Measurements from ENCODE around the gene FBLN1. TPM values are rescaled to one million over a fixed set of nuclear protein-coding genes. Genes with fewer than 3 reads are reported as not detected.

FBLN1 gene
- total and polyA plus RNA-seq, 8 donors: 38.8 to 416 (median 114) TPM

DNA sequence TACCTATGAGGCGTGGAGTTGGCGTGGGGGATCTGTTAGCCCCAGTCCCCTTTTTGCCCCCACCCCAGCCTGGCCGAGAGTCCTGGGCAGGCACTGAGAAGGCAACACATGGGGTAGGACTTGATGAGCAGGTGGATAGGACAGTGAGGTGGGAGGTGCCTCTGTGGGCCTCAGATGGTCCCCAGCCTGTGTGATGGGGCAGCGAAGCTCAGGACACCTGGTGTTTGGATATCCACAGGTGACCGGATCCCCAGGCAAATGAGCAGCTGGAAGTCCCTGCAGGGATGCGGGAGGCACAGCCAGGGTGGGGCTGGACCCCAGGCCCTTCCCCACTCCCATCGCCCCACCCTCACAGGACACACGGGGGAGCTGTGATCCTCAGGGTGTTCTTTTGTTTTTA lies 9.7 kb downstream of the FBLN1 start:
- H3K9me3 ChIP-seq: no peaks in the 10 kb centered on the region
- peaks cover 21 to 79% (median 45%) of the 10 kb centered on the region in 4 donors for H3K4me1 ChIP-seq
- no peak for DNase-seq
- H3K27ac ChIP-seq: peak overlapping the region; percentile 43 to 80 (median 77)
- H3K4me3 ChIP-seq: no peak overlapping the region
- peaks cover 0 to 38% (median 16%) of the 10 kb centered on the region in 3 donors for H3K27me3 ChIP-seq
- 70 to 80% (median 74%) methylated on average over 7 to 8 of the region's 8 CpGs for WGBS, 5 donors
- TF ChIP-seq, protein P1, sequence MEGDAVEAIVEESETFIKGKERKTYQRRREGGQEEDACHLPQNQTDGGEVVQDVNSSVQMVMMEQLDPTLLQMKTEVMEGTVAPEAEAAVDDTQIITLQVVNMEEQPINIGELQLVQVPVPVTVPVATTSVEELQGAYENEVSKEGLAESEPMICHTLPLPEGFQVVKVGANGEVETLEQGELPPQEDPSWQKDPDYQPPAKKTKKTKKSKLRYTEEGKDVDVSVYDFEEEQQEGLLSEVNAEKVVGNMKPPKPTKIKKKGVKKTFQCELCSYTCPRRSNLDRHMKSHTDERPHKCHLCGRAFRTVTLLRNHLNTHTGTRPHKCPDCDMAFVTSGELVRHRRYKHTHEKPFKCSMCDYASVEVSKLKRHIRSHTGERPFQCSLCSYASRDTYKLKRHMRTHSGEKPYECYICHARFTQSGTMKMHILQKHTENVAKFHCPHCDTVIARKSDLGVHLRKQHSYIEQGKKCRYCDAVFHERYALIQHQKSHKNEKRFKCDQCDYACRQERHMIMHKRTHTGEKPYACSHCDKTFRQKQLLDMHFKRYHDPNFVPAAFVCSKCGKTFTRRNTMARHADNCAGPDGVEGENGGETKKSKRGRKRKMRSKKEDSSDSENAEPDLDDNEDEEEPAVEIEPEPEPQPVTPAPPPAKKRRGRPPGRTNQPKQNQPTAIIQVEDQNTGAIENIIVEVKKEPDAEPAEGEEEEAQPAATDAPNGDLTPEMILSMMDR (IDR thresholded peaks at IDR 0.05): no peak
- TF ChIP-seq POLR2AphosphoS5 (IDR thresholded peaks at IDR 0.05) (no peak), POLR2A (IDR thresholded peaks at IDR 0.05) (no peak), EP300 (IDR thresholded peaks at IDR 0.05) (no peak)
- no peaks in the 10 kb centered on the region for H3K36me3 ChIP-seq
- intact Hi-C loops (cut with DNase I; ENCODE audit: low total_unique reads): no loop called here

DNA sequence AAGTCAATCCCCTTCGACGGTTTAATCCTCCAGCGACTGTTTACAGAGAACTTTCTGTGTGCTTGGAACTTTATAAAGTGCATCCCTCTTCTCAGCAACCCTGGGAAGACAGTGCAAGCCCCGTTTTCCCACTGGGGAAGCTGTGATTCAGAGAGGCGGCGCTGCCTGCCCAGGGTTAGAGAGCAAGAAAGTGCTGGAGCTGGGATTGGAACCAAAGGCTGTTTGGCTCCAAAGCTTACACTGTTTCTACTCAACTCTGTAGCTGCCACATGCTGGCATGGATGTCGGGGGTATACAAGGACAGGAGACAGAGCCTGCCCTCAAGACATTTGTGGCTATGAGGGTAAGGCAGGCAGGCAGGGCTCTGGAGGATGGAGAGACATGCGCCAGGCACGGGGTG lies 13.0 kb downstream of the FBLN1 start:
- peaks cover 0 to 26% (median 13%) of the 10 kb centered on the region in 3 donors for H3K27me3 ChIP-seq
- peaks cover 21 to 54% (median 29%) of the 10 kb centered on the region in 4 donors for H3K4me1 ChIP-seq
- peaks cover 0 to 7% (median 3%) of the 10 kb centered on the region in 4 donors for H3K36me3 ChIP-seq
- H3K27ac ChIP-seq: peak overlapping the region in 3 of 5 donors; percentile 58 to 66 (median 64)
- TF ChIP-seq, protein P1 (IDR thresholded peaks at IDR 0.05): no peak
- TF ChIP-seq POLR2A (IDR thresholded peaks at IDR 0.05): no peak
- no peak for TF ChIP-seq EP300 (IDR thresholded peaks at IDR 0.05)
- DNase-seq: no peak
- H3K9me3 ChIP-seq: no peaks in the 10 kb centered on the region
- H3K4me3 ChIP-seq: peak overlapping the region in 1 of 4 donors; percentile 19
- intact Hi-C loops (cut with DNase I; ENCODE audit: low total_unique reads): no loop called here
- WGBS, 5 donors: 47 to 66% (median 61%) methylated on average over 8 to 9 of the region's 9 CpGs

DNA sequence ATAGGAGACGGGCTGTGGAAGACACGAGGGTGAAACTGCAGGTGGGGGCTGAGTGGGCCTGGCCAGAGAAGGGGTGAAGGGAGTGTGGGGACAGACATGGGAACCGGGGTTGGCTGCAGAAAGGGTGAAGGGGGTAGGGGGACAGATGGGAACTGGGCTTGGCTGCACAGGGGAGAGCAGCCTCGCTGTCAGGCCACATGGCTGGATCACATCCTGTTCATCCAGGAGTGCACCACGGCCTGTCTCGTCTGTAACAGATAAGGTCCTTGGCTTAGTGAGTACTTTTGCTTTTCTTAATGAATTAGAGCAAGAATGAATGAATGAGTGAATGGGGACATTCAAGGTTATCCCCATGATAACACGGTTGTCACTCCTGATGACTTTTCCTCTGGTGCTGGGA lies 13.5 kb downstream of the FBLN1 start:
- peaks cover 0 to 26% (median 13%) of the 10 kb centered on the region in 3 donors for H3K27me3 ChIP-seq
- no peak overlapping the region for H3K4me3 ChIP-seq
- no peak for DNase-seq
- TF ChIP-seq, protein P1 (IDR thresholded peaks at IDR 0.05): no peak
- no peak for TF ChIP-seq POLR2AphosphoS5 (IDR thresholded peaks at IDR 0.05)
- no peak for TF ChIP-seq POLR2A (IDR thresholded peaks at IDR 0.05)
- TF ChIP-seq EP300 (IDR thresholded peaks at IDR 0.05): no peak
- H3K27ac ChIP-seq: peak overlapping the region in 3 of 5 donors; percentile 58 to 66 (median 64)
- peaks cover 21 to 49% (median 29%) of the 10 kb centered on the region in 4 donors for H3K4me1 ChIP-seq
- intact Hi-C loops (cut with DNase I; ENCODE audit: low total_unique reads): no loop called here
- peaks cover 0 to 8% (median 3%) of the 10 kb centered on the region in 4 donors for H3K36me3 ChIP-seq
- H3K9me3 ChIP-seq: no peaks in the 10 kb centered on the region
- WGBS, 5 donors: 46 to 68% (median 64%) methylated on average over 7 of the region's 7 CpGs

DNA sequence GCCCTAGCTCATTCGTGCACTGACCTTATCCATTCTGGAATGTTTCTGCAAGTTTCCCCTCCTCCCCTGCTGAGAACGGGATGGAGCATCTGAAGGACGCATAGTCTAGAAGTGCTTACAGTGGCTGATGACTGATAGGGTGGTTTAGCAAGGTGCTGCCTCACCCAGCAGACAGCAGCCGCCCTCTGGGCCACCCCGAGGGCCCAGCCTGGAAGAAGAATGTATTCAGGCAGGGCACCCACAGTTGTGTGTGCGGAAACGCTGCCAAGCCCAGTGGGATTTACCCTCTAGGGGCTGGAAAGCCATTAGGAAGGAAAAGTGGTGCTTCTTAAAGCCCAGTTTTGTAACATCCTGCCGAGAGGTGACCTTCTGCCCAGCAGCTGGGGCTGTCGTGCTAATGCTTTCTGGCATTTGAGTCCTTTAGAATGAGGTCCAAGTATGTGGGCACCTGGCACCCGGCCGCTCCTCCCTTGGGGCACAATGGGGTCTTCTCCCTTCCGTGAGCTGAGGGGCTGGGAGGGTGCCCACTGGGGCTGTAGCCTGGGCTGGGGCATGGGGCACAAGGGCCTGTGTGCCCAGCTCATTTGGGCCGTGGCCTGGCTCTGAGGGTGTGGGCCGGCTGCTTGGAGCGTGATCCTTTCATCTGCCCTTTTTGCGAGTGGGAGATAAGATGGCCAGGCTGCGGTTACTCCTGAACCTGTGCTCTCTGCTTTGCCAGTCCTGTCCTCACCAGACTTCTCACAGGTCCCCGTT lies 14.4 kb downstream of the FBLN1 start:
- 57 to 65% (median 58%) methylated on average over 18 of the region's 18 CpGs for WGBS, 5 donors
- peak overlapping the region in 3 of 5 donors; percentile 59 to 66 (median 64) for H3K27ac ChIP-seq

More for the DNA sequence above, 14.4 kb downstream of the FBLN1 start:
- Histone ChIP-seq H3K36me3 (peaks cover 0 to 12% (median 5%) of the 10 kb centered on the region in 4 donors), H3K27me3 (peaks cover 0 to 23% (median 13%) of the 10 kb centered on the region in 3 donors), H3K4me3 (no peak overlapping the region), H3K9me3 (no peaks in the 10 kb centered on the region), H3K4me1 (peaks cover 17 to 45% (median 27%) of the 10 kb centered on the region in 4 donors)
- intact Hi-C loops (cut with DNase I; ENCODE audit: low total_unique reads): no loop called here
- TF ChIP-seq POLR2A (IDR thresholded peaks at IDR 0.05): no peak
- TF ChIP-seq EP300 (IDR thresholded peaks at IDR 0.05): no peak
- TF ChIP-seq, protein P1 (IDR thresholded peaks at IDR 0.05): no peak
- TF ChIP-seq POLR2AphosphoS5 (IDR thresholded peaks at IDR 0.05): no peak
- no peak for DNase-seq

Measured in stomach (tissue), 9 donors.